WI38 (cell line): Measurements from ENCODE around the gene KAT6B.

Experiments
- H3K4me3 ChIP-seq: 2 replicates; pipeline ENCODE4 v1.5.1; 2011; ENCODE audit warnings: low read depth, mild to moderate bottlenecking, control low read depth, low read length
- TF ChIP-seq, protein P1 (sequence below): IDR thresholded peaks from 2 replicates; pipeline ENCODE4 v1.5.1; 2012; ENCODE audit warnings: low read depth, mild to moderate bottlenecking, control low read depth, low read length

KAT6B gene

DNA sequence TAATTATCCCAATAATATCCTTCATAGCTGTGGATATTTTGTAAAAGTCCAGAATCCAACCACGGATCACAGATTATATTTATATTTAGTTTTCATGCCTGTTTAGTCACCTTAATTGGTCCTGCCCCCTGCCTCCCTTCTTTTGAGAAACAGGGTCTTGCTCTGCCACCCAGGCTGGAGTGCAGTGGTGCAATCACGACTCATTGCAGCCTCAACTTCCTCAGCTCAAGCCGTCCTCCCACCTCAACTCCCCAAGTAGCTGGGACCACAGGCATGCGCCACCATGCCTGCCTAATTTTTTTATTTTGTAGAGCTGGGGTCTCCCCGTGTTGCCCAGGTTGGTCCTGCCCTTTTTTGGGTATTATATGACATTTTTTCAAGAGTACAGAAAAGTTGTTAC, 129.4 kb downstream of the KAT6B start:
- TF ChIP-seq, protein P1, sequence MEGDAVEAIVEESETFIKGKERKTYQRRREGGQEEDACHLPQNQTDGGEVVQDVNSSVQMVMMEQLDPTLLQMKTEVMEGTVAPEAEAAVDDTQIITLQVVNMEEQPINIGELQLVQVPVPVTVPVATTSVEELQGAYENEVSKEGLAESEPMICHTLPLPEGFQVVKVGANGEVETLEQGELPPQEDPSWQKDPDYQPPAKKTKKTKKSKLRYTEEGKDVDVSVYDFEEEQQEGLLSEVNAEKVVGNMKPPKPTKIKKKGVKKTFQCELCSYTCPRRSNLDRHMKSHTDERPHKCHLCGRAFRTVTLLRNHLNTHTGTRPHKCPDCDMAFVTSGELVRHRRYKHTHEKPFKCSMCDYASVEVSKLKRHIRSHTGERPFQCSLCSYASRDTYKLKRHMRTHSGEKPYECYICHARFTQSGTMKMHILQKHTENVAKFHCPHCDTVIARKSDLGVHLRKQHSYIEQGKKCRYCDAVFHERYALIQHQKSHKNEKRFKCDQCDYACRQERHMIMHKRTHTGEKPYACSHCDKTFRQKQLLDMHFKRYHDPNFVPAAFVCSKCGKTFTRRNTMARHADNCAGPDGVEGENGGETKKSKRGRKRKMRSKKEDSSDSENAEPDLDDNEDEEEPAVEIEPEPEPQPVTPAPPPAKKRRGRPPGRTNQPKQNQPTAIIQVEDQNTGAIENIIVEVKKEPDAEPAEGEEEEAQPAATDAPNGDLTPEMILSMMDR: no peak
- no peak overlapping the region for H3K4me3 ChIP-seq

DNA sequence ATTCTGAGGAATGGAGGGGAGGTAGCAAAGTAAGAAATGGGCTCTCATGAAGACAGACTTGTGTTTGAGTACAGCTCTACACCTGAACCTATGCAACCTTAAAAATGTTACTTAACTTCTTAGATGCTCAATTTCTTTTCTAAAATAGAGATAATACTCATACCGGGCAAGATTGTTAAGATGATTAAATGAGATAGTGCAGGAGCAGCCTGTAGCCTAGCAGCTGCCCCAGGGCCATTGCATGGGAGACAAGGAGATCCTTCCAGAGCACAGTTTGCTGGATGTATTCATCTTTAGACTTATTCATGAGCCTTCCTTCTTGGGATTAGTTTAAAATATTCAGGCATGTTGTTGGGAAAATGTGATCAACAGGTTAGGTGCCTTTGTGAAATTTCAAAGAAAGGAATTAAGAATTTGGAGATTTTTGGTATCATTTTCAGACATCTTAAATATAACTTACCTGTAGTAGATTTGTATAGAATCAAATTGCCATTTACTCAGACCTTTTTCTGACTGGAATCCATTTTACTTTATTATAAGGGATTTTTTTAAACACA, 130.2 kb downstream of the KAT6B start:
- TF ChIP-seq, protein P1: no peak
- no peak overlapping the region for H3K4me3 ChIP-seq

DNA sequence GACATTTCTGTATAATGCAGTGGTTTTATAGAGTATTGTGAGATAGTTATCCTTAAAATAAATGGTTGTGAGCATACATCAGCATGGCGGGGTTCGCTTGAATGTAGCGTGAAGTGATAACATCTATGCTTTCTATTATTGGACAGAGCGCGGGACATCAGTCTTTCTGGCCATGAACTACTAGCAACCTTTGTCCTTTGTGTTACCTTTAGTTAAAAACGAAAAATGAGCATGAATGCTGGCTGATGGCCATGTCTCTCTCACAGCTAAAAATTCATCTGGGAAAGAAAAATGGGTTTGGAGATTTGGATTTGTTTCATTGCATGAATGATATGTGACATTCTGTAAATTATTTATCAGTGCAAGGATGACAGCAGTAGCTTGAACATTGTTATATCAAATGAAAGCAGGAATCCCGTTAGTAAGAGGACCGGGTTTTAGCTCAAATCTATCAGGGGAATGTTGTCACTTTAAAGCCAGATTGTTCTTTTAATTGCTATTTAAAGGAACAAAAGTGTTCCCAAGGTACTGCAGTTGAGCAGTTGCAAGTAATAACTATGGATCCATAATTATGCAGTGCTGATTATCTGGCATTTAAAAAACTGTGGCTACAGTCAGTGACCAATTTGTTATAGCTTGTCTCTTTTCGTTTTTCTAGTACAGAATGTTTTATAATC, 131.0 kb downstream of the KAT6B start:
- TF ChIP-seq, protein P1: no peak
- H3K4me3 ChIP-seq: no peak overlapping the region

DNA sequence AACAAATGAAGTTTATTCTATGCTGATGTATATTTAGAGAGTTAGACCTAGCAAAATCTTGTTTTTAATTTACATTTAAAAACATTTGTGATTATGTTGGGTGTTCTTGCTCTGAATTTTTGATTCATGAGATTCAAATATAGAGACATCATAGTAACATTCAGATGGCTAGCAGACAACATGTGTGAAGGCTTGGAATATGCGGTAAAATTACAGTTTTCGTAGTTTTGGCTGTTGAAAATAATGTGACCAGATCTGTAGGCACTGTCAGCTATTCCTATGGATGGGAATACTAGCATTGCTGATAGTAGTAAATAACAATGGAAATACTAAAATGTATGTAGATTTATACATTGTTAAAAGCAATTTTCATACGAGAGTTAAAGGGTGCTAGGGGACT, 131.9 kb downstream of the KAT6B start:
- TF ChIP-seq, protein P1: no peak
- H3K4me3 ChIP-seq: no peak overlapping the region

DNA sequence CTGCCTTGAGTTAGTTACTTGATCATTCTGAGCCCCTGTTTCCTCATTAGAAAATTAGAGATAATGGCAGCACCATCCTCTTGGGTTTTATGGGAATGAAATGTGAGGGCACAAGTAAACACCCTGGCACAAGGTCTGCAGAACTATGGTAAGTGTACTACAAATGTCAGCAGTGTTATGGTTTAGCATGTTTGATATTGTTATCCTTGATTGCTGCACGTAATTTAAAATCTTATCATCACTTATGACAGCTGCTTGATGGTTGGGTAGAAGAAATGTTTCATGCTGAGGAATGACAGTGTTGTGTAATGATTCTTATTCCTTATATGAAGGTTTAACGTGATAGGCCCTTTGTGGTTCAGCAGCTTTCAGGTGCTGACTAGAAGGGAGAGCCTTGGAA, 134.3 kb downstream of the KAT6B start:
- TF ChIP-seq, protein P1: no peak
- H3K4me3 ChIP-seq: no peak overlapping the region

DNA sequence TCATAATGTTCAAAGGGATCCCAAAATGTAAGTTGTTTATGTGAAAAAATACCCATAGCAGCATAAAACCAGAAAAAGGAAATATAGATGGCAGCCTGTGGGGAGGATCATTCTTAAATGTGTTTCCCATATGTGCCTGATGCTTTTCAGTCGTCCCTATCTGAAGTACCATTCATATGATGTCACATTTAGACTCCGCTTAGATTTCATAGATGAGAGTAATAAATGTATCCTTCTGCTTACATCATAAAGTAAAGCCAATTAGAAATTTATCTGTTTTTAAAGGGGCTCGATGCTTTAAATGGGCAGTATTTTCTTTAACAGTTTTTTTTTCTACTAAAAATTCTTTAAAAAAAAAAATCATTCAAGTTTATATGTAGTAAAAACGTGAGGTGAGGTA, 136.1 kb downstream of the KAT6B start:
- TF ChIP-seq, protein P1: no peak
- H3K4me3 ChIP-seq: no peak overlapping the region

DNA sequence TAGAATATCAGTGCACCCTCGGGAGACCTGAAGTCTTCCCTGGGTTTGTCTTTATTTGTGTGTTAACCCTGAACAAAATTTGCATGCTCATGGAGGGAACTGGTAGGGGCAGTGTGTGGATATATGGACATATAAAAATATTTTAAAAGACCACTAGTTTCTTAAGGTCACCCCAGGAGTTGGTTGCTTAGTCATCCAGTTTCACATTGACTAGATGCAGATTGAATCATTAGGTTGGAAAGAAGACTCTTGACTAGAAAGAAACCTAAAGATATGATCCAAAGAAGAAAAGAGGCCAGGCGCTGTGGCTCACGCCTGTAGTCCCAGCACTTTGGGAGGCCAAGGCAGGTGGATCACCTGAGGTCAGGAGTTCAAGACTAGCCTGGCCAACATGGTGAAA, 137.1 kb downstream of the KAT6B start:
- TF ChIP-seq, protein P1: no peak

More for the DNA sequence above, 137.1 kb downstream of the KAT6B start:
- H3K4me3 ChIP-seq: no peak overlapping the region
